GM12892 (cell line): ENCODE results near the gene TMPRSS9.

ENCODE experiments used
- POLR2A ChIP-seq: IDR thresholded peaks from 2 replicates; pipeline ENCODE4 v1.6.1; 2011; ENCODE audit warnings: low read depth, low read length, control low read depth
- POLR2AphosphoS5 ChIP-seq: IDR thresholded peaks from 2 replicates; pipeline ENCODE4 v1.6.1; 2011; ENCODE audit warnings: low read depth, low read length, control low read depth
- TAF1 ChIP-seq: IDR thresholded peaks from 2 replicates; pipeline ENCODE4 v1.6.1; 2011; ENCODE audit warnings: low read depth, mild to moderate bottlenecking, control low read depth, low read length, borderline replicate concordance

DNA sequence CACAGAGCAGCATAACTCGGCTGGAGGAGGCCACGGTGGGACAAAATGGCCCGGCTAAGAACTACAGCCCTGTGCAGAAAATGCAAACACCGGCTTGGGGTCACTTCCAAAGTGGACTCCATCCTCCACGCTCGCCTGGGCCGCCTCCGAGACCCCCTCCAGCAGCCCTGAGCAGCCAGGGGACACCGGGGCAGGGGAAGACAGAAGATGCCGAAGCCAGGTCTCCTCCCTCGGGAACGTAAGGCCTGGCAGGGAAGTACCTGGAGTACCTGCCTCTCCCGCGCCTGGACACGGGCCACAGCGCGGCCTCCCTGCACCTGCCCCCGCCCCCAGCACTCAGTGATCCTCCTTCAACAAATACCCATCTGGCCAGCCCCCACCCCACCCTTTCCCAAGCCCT lies 91.7 kb downstream of the TMPRSS9 start:
- TF ChIP-seq POLR2AphosphoS5 (no peak), POLR2A (no peak), TAF1 (no peak)
